HK-2 (cell line): Measurements from ENCODE around the gene UBQLN1.
"Not testable (repeated sequence)": the region's sequence is repeated elsewhere in the genome, so short reads cannot be mapped to it uniquely, and the experiment has no call there.

Source experiments
- DNase-seq: peaks from one replicate; pipeline ENCODE4 v3.0.0-alpha.2; 2018; ENCODE audit not compliant: unreplicated experiment

The UBQLN1 gene

DNA sequence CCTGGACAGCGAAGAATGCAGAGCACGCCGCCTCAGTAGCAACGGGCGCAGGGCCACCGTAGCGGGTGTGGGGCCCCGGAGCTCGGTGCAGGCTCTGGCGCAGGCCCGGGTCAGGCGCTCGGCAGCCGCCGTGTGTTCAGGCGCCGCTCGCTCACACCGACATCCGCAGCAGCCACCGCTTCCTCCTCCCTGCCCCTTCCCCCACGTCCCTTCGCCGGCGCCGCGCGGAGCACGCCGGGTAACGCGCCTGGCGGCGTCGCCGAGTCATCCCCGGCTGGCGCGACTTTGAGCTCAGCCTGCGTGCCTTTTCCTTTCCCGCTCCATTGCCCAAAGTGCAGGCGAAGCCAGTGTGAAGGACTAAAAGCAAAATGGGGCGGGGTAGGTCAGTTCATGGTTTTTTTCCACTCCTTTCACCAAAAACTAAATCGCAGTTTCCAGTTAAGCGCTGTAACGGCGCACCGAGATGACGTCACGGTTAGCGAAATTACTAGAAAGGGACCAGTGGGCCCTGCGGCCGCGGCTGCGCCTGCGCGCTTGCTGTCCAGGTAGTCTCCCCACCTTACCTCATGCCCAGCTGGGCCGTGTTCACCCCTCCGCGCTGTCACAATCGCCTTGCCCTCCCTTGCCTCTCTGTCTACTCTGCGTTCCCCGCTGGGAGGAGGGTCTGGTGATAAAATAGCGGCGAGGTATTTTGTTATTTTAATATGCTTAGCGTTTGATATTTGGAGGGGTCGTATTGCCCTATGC lies at the start of gene UBQLN1:
Gene UBQLN1, minus strand, starts transcription at position 191 of the 747 bp plus-strand sequence. CDS start 279 bp downstream, outside the sequence.
- peak; percentile 92 for DNase-seq

GRCh38 chr9:83754383-83754977 lies 46.7 kb upstream of the UBQLN1 start:
- DNase-seq, result no peak

DNA sequence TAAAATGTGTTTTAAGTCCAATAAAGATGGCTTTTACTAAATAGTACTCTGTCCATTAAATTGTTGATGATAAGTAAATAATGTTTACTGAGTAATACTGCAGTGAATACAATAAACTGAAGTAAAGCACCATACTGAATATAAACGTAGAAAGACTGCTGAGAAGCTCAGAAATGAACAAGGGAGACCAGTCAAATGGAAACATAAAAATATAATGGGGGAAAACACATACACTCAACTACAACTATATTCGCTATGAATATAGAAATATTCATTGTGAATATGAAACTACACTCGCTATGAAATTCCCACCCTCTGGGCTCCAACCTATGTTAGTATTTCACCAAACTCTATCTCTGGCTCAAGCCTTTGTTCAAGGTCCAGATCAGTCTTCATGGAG lies 41.9 kb upstream of the UBQLN1 start:
- no peak for DNase-seq

DNA sequence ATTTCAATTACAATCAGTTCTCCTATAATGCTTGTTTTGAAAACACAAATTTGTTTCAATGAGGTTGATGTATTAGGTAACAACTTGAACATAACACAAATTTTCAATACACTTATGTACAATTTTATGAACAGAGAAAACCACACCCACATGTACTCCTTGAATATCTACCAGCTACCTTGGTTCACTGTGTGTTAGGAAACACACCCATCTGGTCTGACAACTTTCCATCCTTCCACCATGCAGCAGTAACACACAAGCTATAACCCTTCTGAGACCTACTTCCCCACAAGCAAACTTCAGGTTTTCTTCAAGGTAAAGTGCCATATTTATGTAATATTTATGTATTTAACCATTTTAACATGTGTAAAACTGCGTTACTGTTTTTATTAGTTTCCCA lies 36.4 kb upstream of the UBQLN1 start:
- no peak for DNase-seq

- DNase-seq, result no peak
These were observed 26.0 kb upstream of the UBQLN1 start for GRCh38 chr9:83733739-83734138.

GRCh38 chr9:83728591-83729368 lies 21.0 kb upstream of the UBQLN1 start:
- not testable (repeated sequence) for DNase-seq

DNA sequence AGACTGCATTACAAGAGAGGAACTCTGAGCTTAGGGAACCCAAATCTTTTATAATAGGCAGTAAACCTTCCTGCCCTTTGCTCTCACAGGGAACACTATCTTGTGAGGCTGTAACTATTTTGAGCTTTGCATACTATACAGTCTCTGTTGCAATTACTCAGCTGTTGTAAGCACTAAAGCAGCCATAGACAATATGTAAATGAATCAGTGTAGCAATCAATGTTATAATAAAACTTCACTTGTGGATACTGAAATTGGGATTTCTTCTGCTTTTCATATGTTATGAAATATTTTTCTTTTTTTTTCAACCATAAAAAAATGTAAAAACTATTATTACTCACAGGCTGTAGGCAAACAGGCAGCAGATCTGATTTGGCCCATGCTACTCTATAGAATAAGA lies 16.7 kb upstream of the UBQLN1 start:
- DNase-seq, result no peak

GRCh38 chr9:83722726-83723495 lies 15.2 kb upstream of the UBQLN1 start:
- no peak for DNase-seq

- DNase-seq, result no peak
These were observed 13.8 kb upstream of the UBQLN1 start for GRCh38 chr9:83721509-83721908.

GRCh38 chr9:83715794-83716193 lies 8.0 kb upstream of the UBQLN1 start:
- DNase-seq, result no peak

GRCh38 chr9:83715221-83715620 lies 7.5 kb upstream of the UBQLN1 start:
- no peak for DNase-seq

DNA sequence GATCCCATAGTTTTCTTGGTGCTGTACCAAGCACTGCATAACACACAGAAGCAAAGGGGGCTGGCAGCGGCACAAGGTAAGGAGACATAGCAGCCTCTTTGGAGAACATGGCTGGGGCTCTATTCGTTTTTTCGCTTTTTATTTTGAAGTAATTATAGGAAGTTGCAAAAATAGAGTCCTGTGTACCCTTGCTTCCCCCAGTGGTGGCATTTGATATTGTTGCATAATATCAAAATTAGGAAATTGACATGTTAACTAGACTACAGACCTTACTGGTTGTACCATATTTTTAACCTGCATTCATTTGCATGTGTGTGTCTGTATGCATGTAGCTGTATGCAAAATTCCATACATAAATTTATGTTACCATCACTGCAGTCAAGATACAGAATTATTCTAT lies 6.6 kb upstream of the UBQLN1 start:
- DNase-seq, result no peak

GRCh38 chr9:83708515-83709158 lies 879 bp upstream of the UBQLN1 start:
- DNase-seq, result peak; percentile 52

DNA sequence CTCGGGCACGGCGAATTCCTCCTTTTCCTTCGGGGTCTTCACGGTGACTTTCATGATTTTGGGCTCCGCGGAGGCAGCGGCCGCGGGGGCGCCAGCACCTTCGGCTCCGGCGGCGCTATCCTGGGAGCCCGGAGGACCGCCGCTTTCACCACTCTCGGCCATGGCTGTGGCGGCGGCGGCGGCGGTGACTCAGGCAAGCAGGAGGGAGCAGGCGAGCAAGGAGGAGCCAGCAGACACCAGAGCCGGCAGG lies 315 bp downstream of the UBQLN1 start:
- DNase-seq, result no peak

- DNase-seq, result peak; percentile 49
These were observed 861 bp downstream of the UBQLN1 start for GRCh38 chr9:83706676-83707517.

DNA sequence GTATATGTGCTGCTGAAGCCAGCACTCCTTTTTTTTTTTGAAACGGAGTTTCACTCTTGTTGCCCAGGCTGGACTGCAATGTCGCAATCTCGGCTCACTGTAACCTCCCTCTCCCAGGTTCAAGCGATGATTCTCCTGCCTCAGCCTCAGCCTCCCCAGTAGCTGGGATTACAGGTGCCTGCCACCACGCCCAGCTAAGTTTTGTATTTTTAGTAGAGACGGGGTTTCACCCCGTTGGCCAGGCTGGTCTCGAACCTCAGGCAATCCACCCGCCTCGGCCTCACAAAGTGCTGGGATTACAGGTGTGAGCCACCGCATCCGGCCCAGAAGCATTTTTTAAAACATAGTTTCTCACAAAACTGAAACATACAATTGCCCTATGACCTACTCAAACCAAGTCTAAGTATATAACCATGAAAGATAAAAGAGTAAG lies 2.5 kb downstream of the UBQLN1 start:
- not testable (repeated sequence) for DNase-seq

- no peak for DNase-seq
These were observed 6.0 kb downstream of the UBQLN1 start for GRCh38 chr9:83701769-83702168.

- no peak for DNase-seq
These were observed 6.5 kb downstream of the UBQLN1 start for GRCh38 chr9:83701286-83701685.

GRCh38 chr9:83699615-83700014 lies 8.1 kb downstream of the UBQLN1 start:
- DNase-seq, result no peak

DNA sequence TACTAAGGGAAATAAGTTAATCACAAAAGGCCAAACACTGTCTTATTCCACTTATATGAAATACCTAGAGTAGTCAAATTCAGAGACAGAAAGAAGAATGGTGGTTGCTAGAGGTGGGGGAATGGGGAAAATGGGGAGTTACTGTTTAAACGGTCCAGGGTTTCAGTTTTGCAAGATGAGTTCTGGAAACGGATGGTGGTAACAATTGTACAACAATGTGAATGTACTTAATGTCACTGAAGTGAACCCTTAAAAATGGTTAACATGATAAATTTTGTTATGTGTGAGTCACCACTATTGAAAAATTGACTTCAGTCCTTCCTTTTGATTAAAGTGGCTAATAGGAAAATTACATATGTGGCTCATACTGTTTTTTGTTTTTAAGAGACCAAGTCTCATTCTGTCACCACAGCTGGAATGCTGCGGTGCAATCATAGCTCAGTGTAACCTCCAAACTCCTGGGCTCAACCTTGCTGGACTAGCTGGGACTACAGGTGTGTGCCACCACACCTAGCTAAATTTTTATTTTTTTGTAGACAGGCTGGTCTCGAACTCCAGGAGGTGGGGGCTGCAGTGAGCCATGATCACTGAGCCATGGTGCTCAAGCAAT lies 8.7 kb downstream of the UBQLN1 start:
- no peak for DNase-seq
